Smooth muscle cell of trachea (primary cell): Measurements from ENCODE around the gene CC2D2B. TPM values are rescaled to one million over a fixed set of nuclear protein-coding genes. Genes with fewer than 3 reads are reported as not detected.

Experiments
- total RNA-seq: library from RNA; depleted of rRNA; stranded (reverse); fragments of >200 nt; gene quantifications from 2 replicates; pipeline ENCODE4 v1.2.1, GENCODE V29; 2014

Gene CC2D2B
- under 0.01 TPM in 1 of 2 replicates, not detected in the other for total RNA-seq

DNA sequence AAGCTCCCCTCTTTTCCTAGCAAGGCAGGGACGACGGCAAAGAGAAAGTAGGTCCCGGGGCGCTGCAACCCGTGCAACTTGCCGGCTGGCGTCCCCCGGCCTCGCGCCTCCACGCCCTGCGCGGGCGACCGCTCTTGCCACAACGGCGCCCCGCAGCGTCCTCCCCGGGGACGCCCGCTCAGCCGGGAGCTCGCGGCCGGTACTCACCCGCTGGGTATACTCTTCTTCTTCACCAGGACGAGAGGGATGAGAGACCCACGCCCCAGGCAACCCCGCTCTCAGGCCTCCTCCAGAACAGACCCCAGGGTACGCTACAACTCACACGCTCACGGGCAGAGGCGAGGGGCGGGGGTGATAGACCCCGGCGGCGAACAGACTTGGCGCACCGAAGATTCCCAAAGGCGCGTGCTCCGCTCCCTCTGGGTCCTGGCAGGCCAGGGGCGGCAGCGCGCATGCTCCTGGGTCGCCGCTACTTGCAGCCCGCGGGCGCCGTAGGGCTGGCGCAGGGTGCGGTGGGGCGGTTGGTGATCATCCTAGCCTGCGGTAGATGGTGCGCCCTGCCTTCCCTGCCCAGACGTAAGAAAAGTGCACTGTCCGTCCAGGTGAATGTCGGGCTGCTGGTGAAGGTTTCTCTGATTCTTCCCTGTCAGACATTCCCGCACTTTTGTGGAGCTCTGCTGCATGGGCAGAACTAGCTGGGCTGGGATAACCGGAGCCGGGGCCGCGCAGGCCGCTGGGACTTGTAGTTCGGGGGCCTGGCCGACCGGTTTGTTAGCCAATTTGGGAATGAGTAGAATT lies at the start of gene CC2D2B:
CC2D2B (plus strand) TSS at position 520 of the 798 bp plus-strand sequence. CDS start 3,349 bp downstream, outside the sequence.

GRCh38 chr10:96043033-96043892 lies 135.5 kb downstream of the CC2D2B start, which contains the start of gene CCNJ:
Gene CCNJ, plus strand, starts transcription at chr10:96043583. Its CDS starts 811 bp downstream, at chr10:96044394.

Other genes starting within 250 kb of the CC2D2B start
- 43.5 and 56.6 TPM in 2 replicates for gene TCTN3, start 214.0 kb upstream of the CC2D2B start, total RNA-seq
- gene ENTPD1, start 151.8 kb upstream of the CC2D2B start, total RNA-seq = 0.50 and 1.6 TPM in 2 replicates
- gene CCNJ, start 135.6 kb downstream of the CC2D2B start, total RNA-seq = 2.8 and 4.6 TPM in 2 replicates
- 12.1 and 20.7 TPM in 2 replicates for gene ZNF518A, start 222.3 kb downstream of the CC2D2B start, total RNA-seq